HPDE6-E6E7 (cell line): ENCODE measurements around the gene PODN.

Experiments
- DNase-seq: peaks from one replicate; pipeline ENCODE4 v3.0.0; 2011; ENCODE audit warnings: missing footprints; ENCODE audit errors: extremely low spot score

Gene PODN

DNA sequence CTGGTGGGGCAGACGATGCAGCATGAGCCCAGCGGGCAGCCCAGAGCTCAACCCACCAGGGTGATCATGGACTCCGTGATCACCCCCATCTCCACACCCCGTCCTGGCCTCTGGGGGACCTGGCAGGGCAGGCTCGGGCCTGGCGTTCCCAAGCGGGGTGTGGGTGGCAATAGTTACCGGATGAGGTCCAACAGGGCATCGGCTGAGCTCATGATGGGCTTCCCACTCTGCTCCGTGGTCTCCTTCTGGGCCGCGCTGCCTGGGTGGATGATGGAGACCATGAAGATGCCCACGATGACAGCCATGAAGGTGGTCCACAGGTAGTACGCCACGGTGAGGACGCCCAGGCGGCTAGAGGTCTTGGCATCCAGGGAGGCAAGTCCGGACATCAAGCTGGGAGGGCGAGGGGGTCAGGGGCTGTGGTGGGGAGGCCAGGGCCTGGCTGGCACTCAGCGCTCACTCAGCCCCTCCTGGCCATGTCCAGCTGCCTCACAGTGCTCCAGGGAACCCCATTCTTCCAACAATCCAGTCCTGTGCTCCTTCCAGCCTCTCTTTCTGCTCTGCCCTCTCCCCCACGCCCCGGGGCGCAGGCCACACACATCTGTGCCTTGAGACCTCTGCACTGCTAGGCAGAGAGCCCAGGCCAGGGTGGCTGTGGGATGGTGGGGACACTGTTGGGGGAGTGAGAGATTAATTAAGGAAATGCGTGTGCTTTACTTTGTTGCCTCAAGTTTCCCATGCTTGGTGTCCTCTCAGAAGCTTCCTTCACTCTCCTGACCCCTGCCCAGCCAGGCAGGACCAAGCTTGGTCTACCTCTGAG lies 52.8 kb downstream of the PODN start:
- DNase-seq = no peak

DNA sequence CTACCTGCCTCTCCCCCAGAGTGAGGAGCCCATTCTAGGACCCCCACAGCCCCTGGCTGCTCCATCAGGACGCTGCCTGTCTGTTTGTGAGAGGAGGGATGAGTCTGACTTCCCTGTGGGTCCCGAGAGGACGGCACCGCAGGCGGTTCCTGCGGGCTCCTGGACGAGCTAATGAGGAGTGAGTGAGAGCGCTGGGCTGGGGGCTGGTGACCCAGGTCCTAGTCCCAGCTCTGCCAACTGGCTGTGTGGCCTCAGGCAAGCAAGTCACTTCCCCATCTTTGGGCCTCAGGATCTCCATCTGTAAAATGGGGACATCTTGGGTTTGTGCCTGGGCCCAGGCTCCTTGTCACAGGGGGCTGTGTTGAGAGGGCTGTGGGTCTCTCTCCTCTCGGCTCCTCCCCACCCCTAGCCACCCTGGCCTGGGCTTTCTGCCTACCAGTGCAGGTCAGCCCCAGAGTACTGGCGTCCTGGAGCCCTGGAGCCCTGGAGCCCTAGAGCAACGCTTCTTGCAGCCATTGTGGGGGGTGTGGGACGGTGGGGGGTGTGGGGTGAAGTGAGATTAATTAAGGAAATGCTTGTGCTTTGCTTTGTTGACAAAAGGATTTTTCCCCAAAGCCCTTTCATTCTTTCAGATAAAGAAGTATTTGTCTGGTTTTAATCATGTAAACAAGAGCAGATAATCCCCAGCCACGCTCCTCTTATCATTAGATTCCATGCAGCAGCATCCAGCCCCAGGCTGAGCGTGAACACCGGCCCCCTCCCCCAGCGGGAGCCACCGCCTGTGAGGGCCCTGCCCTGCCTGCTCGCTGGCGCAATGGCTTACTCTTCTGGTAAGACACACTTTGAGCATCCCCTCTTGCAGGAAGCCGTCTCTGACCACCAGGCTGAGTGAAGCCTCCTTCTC lies 53.6 kb downstream of the PODN start:
- no peak for DNase-seq

DNA sequence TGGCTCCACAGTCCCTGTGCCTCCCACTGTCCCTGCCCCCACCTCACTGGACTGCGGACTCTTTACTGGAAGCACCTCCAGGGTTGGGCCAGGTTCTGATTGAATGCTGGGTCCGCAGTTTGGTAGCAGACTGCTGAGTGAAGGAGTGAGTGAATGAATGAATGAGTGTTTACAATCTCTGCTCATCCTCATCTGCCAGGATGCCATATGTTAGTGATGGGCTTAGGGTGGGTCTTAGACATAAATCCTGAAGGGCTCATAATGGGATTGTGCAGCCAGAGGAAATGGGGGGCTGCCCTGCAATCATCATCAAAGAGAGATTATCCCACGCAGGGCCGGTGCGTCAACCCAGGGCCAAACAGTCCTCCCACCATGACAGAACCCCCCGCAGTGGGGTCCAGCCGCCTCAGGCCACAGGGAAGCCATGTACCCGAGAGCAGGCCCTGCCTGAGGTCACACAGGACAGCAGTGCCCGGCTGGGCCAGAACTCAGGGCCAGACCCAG lies 54.3 kb downstream of the PODN start:
- no peak for DNase-seq

DNA sequence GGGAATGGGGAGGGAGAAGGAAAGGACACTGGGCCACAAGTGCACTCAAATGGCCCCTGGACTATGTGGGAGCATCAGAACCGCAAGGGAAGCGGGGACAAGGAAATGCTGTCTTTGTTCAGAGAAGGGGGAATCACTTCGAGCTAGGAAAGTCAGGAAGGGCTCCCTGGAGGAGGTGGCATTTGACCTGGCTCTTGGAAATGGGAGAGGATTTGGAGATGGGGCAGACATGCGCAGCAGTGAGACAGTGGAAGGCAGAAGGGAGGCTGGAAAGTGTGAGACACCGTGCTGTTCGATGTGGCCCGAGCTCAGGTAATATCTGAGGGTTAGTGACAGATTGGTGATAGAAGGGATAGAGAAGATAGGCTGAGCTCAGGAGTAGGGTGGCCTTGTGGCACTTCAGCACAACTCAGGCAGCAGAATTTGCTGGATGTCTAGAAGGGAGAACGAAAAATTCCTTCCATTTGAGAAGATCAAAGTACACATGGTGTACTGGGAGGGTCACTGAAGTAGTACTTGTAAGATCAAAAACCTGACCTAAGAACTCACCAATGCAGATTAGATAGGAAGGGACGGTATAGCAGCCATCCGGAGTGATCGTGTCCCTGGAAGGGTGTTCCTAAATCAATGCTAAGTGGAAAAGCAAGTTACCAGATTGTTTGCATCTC lies 55.1 kb downstream of the PODN start:
- no peak for DNase-seq

DNA sequence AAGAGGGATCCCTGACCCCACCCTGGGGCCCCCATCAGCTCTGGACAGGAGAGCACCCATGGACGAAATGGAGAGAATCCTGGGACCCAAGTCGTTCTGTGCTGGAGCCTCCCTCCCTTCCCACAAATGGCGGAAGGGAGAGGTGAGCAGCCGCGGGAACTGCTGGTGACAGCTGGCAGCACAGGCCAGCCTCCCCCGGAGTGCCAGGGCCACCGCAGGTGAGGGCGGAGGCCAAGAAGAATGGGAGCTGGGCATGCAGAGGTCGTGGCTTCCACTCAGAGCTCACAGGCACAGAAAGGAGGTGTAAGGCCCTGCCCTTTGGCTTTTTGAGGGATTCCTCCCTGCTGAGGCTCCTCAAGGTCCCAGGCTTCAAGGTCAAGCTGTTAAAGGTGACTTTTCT lies 55.8 kb downstream of the PODN start:
- no peak for DNase-seq

DNA sequence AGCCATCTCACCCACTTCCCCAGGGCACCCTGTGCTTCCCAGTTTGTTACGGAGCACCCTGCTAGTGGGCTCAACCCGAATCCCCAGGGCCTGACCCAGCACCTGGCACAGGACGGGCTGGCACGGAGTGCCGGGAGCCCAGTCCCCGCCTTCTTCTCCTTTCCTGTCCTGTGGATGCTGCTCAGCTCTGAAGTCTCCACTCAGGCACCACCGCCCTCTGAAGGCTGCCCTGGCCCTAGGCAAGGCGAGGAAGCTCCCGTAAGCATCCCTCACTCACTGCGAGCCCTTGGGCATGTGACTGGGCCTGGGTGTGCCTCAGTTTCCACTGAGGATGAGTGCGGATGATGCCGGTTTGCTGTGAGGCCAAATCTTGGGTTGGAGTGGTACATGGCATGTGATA lies 58.6 kb downstream of the PODN start:
- no peak for DNase-seq

DNA sequence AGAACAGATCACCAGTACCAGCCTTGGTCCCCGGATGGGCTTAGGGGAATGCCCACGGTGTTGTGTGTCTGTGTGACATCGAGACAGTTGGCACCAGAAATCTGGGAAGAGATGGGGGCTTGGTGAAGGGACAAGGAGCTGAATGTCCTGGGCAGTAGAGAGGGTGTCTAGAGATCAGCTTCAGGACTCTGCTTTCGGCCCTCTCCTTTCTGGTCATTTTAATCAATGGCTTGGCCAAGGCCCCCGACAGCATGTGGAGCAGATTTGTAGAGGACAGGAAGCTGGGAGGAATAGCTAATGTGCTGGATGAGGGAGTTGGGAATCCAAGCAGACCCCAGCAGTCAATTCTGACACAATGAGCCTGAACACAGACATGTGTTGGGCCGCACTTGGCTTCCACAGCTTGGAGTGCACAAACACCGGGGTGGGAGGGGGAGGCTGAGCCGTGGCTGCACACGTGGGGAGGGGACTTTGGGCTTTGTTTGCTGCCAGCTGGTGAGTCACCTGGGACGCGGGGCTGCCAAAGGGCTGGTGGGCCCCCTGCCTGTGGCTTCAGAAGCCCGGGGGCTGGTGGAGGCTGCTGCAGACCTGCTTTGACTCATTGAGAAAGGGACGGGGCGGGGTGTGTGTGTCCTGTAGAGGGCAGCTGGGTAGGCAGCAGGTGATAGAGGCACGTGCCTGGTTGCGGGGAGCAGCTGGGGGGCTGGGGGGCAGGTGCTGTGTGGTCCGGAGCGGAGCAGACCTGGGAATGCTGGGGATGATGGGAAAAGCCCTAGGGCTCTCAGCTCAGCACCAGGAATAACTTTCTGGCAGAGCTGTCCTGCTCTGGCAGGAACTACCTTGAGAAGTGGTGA lies 59.5 kb downstream of the PODN start:
- no peak for DNase-seq

DNA sequence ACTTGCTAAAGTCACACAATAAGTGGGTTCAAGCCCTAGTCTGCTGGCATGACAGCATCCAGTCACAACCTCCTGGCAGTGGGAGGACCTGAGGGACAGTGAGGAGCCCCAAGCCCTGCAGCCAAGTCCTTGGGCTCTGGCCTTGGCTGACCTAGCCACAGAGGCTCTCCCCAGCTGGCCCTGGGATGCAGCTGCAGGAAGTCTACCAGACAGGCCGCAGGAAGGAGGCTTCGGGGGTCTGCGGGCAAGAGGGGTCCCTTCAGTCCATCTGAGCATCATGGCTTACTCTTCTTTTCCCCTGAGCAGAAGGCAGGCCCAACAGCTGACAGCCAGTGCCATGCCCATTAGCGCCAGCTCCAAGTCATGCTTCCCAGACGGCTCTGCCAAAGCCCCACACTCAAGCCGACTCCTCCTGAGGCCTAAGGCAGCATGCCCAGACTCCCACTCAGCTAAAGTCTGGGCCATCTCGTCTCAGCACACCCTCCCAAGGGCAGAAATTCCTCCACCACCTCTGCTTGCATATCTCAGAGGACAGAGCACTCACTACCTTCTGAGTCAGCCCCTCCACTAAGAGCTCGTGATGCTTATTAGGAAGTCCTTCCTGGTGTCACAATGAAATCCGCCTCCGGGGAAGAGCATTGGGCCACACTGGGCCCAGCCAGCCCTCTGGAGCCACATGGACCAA lies 60.3 kb downstream of the PODN start:
- DNase-seq = no peak

DNA sequence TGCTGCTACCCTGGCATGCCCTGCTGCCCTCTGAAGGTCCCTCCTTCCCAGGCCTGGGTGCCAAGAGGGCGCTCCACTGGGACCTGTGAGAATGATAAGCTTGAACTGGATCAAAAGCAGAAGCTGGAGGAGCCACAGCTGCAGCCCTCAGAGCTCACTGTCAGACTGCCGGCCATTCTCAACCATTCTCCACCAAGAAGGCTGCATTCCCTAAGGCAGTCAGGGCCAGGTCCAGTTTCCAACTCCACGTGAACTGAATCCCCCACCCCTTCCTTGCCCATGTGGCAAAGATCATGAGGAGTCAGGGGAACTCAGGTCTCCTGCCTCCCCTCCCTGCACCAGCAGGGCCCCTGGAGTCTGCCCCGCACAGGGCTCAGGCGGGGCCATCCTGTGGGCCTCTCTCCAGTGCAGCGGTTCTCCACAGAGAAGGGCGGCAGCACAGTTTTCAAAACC lies 61.0 kb downstream of the PODN start:
- DNase-seq = no peak

DNA sequence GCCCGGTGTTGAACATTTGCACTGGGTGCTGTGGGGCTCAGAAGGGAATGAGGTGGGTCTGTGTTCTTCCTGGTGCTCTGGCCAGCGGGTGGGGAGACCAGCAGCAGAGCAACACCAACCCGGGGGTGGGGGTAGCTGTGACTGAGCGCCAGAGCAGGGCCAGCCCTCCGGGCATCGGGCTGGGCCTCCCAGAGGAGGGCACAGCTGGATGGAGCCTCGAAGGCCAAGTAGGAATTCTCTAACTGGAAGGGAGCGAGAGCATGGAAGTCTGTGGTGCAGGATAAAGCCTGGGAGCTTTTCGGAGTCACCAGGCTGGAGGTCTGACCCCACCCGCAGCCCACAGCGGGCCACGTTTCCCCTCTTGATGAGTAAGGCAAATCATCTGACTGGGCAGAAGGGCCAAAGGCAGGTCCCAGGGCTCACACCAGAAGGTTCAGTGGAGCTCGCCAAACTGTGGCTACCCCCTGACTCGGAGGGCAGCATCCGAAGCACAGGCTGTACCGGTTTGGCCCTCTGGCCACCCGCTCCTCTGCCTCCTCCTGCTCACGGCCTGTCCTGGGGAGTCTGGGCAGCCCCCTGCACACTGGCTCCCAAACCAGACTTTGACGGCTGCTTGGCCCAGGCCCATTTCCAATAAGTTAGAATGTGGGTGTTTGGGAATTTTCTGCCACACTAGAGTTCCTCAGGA lies 61.6 kb downstream of the PODN start:
- no peak for DNase-seq

DNA sequence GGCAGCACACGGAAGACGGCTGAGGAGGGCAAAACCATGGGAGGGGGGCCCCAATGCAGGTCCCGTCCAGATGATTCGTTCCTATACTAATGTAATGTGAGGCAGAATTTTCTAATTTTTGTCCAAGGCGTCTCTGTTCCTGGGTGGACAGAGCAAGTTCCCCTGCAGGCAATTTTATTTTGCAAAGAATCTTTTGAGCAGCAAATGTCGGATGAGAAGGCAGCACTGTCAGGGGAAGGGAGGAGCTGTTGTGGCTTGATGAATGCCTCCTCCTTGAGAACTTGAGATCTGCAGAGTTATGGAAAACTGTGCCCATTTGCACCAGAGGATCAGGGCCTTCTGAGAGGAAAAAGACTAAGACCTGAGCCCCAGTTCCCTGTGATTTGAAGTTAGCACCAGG lies 63.1 kb downstream of the PODN start:
- DNase-seq = no peak

DNA sequence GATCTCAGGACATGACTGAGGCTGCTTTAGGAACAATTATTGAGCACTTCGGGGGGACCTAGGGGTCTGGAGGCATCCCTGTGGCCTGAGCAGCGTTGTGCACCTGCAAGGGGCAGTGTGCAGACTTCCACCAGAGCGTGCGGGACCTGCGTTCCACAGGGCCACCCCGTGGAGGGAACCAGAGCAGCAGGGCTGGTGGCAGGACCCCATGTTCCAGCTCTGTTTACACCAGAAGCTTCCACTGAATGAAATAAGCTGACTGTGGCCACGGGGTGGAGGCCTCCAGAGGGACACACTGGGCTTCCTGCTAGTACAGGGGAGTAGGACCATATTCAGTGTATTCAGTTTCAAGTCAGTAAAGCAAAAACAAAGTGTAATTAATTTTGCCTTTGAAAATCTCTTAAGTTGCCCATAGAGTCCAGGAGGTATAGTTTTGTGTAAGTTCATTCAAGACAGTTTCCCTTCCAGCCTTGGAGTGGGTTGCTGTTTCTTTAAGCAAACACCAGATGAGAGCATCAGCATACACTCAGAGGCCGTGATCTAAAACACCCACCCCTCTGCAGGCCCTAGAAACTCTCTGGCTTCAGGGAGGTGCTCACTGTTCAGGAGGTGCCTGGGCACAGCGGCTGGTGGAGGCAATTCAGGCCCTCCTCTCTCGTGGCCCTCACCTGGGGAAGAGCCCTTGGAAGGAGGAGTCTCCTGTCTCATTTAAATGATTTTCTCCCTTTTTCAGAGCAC lies 63.8 kb downstream of the PODN start:
- DNase-seq = no peak

DNA sequence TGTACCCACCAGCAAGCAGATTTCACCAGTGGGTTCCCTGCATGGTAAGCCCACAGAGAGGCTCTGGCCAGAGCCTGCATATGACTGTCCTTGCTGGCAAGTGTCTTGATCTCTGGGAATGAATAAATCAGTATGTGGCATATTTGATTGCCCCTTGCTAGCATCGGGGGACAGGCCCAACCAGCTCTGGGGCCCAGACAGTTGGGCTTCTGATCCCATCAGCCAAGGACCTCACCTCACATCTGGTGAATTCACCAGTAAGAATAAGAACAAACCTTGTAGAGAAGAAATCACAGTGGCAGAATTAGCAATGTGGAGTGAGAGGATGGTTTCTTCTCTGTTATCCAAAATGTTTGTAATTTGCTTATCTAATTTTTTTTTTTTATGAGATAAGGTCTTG lies 64.5 kb downstream of the PODN start:
- no peak for DNase-seq

DNA sequence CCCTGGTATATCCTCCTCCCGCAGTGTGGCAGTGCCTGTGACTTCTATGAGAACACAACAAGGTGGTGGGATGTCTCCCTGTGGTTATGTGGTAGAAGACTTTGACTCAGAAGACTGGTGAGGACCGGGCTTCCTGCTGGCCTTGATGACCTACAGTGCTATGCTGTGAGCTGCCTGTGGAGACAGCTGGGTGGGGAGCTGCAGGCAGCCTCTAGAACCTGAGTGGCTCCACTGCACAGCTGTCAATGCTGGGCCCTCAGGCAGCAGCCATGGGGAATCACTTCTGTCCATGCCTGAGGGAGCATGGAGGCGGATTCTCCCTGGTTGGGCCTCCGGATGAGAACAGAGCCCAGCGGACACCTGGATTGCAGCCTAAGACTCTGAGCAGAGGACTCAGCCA lies 65.5 kb downstream of the PODN start:
- DNase-seq = no peak

DNA sequence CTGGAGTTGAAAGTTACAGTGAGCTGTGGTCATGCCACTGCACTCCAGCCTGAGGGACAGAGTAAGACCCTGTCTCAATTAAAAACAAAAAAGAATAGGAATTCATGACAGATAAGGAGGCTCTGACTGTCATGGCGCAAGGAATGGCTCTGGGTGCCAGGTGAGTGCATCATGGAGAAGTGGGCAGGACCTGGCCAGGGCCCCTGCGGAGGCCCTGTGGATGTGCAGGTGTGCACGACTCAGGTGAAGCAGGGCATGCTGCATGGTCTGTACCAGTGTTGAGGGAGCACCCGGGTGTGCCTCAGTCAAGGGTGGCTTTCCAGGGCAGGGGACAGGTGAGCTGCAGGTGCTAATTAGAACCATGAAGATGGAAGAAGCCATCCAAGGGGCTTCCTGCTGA lies 66.4 kb downstream of the PODN start:
- DNase-seq = no peak

DNA sequence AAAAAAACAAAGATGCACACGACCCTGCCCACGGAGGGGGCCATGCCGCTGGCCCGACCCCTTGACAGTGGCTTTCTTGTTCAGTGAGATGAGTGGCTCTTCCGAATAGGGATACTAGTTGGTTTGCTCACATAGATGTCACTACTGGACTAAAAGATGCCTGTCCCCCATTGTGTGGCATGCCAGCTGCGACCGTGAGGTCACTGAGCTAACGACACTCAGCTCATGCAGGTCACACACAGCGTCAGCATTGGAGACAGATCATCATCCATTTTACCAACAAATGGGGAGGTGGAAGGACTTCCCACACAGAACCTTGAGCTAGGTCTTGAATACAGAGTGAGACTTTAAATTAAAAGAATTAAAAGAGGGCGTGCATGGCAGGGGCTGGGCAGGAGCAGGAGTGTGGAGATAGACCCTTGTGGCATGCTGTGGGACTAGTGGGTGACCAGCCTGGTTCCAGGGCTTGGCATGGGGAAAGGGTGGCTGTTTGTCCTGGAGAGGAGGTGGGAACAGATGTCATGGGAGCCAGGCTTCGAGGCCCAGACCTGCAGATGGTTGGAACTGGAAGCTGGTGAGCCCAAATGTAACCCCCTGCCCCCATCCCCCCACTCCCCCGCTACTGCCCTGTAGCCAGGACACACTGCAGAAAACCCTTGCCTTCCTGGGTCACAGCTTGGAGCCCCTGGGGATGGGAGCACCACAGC lies 68.0 kb downstream of the PODN start:
- no peak for DNase-seq

DNA sequence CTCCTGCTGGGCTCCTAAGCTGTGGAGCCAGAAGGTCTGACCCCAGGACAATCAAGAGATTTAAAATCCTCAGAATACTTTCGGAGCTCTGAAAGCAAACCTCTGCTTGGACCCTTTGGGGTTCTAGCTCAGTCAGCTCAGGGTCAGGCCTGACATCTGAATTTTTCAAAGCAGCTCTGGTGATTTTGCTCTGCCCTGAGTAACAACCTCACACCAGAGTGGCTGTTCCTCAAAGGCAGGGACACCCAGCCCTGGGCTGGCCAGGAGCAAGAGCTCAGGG lies 68.5 kb downstream of the PODN start:
- DNase-seq = no peak

DNA sequence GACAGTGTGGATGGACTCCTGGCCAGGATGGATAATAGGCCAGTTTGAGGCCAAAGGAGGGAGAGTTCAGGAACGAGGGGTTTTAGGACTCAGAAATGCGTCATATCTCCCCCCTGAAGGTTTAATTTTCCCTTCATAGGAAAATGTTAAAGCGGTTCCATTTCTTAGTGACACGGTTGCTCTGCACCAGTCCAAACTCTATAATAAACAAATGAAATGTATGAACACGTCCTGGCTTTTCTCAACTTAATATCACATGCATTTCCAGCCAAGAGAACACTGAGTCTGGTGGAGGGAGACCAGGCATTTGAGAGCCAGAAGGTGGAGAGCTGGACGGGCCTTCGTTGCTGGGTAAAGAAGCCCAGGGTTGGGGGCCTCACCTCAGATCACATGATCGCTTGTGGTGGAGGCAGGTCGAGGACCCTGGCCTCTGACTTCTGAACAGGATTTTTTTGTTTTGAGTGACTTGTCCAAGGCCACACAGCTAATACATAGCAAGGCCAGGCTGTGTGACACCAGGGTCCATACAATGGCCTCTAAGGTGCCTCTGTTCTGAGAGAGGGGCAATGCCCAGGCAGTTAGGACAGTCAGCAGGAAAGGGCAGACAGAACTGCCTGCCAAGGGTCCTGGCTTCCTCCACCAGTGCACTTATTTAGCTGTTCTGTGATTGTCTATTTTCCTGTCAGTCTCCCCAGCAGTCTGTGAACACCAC lies 69.0 kb downstream of the PODN start:
- no peak for DNase-seq
